K562 (cell line): Measurements from ENCODE around the gene RHOA.

Experiments
- ATF1 ChIP-seq, 2 experiments: fragments of 450-650 bp in 1 of 2; IDR thresholded peaks; 2 replicates each; pipeline ENCODE4 v1.6.1; 2016; ENCODE audit warnings: missing compliant biosample characterization in 1 of 2, missing genetic modification characterization in 1 of 2
- CREM ChIP-seq: IDR thresholded peaks from 2 replicates; pipeline ENCODE4 v1.6.1; 2014; ENCODE audit warnings: antibody characterized with exemption, low read depth
- FOXK2 ChIP-seq, 2 experiments: fragments of 450-650 bp; IDR thresholded peaks in 1 of 2; conservative IDR thresholded peaks in 1 of 2; 2 replicates each; pipeline ENCODE4 v1.6.1; 2016; ENCODE audit warnings: low read depth in 2 of 2, mild to moderate bottlenecking in 1 of 2
- JUNB ChIP-seq: fragments of 450-650 bp; formaldehyde crosslinking; conservative IDR thresholded peaks from 2 replicates; pipeline ENCODE4 v1.4.0; 2020; ENCODE audit warnings: mild to moderate bottlenecking
- SIX5 ChIP-seq, 2 experiments: IDR thresholded peaks; 2 replicates each; pipeline ENCODE4 v1.6.1; 2011; ENCODE audit warnings: low read length in 2 of 2, borderline replicate concordance in 1 of 2, low read depth in 1 of 2, mild to moderate bottlenecking in 1 of 2, moderate library complexity in 1 of 2; ENCODE audit not compliant: insufficient read depth in 1 of 2
- TAF1 ChIP-seq: IDR thresholded peaks from 2 replicates; pipeline ENCODE4 v1.6.1; 2011; ENCODE audit warnings: mild to moderate bottlenecking, low read length, moderate library complexity; ENCODE audit not compliant: insufficient read depth, control insufficient read depth, severe bottlenecking; ENCODE audit errors: extremely low read depth
- TBP ChIP-seq: optimal IDR thresholded peaks from 2 replicates; pipeline ENCODE3; 2011; ENCODE audit warnings: low read depth, low read length, improper control_type of control experiment
- TEAD2 ChIP-seq: fragments of 450-650 bp; IDR thresholded peaks from 2 replicates; pipeline ENCODE4 v1.6.1; 2016; ENCODE audit warnings: missing genetic modification characterization, control low read depth, missing compliant biosample characterization
- YY1 ChIP-seq, 3 experiments: IDR thresholded peaks; 2 replicates each; pipeline ENCODE4 v1.6.1; 2011; ENCODE audit warnings: low read length in 2 of 3, mild to moderate bottlenecking in 2 of 3, moderate library complexity in 2 of 3, borderline replicate concordance in 1 of 3, control low read depth in 1 of 3, low read depth in 1 of 3; ENCODE audit not compliant: insufficient read depth in 3 of 3, insufficient replicate concordance in 2 of 3, control insufficient read depth in 1 of 3, insufficient read length in 1 of 3; ENCODE audit errors: extremely low read depth in 1 of 3
- ZFPM2 ChIP-seq: fragments of 250-450 bp; sonication (Bioruptor Pico); IDR thresholded peaks from 2 replicates; pipeline ENCODE4 v1.5.1; 2022; ENCODE audit warnings: mild to moderate bottlenecking
- TF ChIP-seq, protein P1 (sequence below), 3 experiments: IDR thresholded peaks in 2 of 3; conservative IDR thresholded peaks in 1 of 3; 2 replicates each; pipeline ENCODE4 v1.5.1; 2011 to 2012; ENCODE audit warnings: low read length in 3 of 3, mild to moderate bottlenecking in 3 of 3, control low read depth in 2 of 3, improper control_type of control experiment in 1 of 3, inconsistent platforms in 1 of 3, low read depth in 1 of 3, mixed read lengths in 1 of 3, moderate library complexity in 1 of 3; ENCODE audit not compliant: insufficient read depth in 2 of 3
- TF ChIP-seq, protein P2 (sequence below): sonication (generic); formaldehyde crosslinking; IDR thresholded peaks from 2 replicates; pipeline ENCODE4 v1.8.0; 2022; ENCODE audit warnings: mild to moderate bottlenecking, low read depth, missing genetic modification reagents

DNA sequence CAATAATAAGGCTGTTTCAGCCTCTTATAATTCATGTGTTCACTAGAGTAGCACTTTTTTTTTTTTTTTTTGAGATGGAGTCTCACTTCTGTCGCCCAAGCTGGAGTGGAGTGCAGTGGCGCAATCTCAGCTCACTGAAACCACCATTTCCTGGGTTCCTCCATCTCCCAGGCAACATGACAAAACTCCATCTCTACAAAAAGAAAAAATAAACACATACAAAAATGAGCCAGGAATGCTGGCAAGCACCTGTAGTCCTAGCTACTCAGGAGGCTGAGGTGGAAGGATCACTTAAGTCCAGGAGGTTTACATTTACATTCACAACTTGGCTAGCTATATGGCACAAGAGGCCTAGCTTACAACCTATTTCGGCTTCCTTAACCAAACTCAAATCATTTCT is 78.7 kb downstream of the RHOA start:
- TF ChIP-seq CREM (no peak), ATF1 (CRISPR knock-in tag; IDR thresholded peaks at IDR 0.05) (no peak), ATF1 (tag; IDR thresholded peaks at IDR 0.05) (no peak), FOXK2 (conservative IDR thresholded peaks at IDR 0.05 in 1 of 2, IDR thresholded peaks at IDR 0.05 in 1 of 2; ENCODE audit: low read depth in 2 of 2) (no peak), ZFPM2 (CRISPR knock-in tag) (no peak), JUNB (CRISPR knock-in tag) (no peak), YY1 (IDR thresholded peaks at IDR 0.05; ENCODE audit: borderline replicate concordance in 1 of 3, control insufficient read depth in 1 of 3, extremely low read depth in 1 of 3, insufficient read depth in 3 of 3, insufficient read length in 1 of 3, insufficient replicate concordance in 2 of 3, low read depth in 1 of 3, low read length in 2 of 3) (no peak), SIX5 (IDR thresholded peaks at IDR 0.05; ENCODE audit: borderline replicate concordance in 1 of 2, insufficient read depth in 1 of 2, low read depth in 1 of 2, low read length in 2 of 2) (no peak), TEAD2 (tag) (no peak), TAF1 (no peak), TBP (no peak)
- TF ChIP-seq, protein P1, sequence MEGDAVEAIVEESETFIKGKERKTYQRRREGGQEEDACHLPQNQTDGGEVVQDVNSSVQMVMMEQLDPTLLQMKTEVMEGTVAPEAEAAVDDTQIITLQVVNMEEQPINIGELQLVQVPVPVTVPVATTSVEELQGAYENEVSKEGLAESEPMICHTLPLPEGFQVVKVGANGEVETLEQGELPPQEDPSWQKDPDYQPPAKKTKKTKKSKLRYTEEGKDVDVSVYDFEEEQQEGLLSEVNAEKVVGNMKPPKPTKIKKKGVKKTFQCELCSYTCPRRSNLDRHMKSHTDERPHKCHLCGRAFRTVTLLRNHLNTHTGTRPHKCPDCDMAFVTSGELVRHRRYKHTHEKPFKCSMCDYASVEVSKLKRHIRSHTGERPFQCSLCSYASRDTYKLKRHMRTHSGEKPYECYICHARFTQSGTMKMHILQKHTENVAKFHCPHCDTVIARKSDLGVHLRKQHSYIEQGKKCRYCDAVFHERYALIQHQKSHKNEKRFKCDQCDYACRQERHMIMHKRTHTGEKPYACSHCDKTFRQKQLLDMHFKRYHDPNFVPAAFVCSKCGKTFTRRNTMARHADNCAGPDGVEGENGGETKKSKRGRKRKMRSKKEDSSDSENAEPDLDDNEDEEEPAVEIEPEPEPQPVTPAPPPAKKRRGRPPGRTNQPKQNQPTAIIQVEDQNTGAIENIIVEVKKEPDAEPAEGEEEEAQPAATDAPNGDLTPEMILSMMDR (IDR thresholded peaks at IDR 0.05 in 2 of 3, conservative IDR thresholded peaks at IDR 0.05 in 1 of 3; ENCODE audit: insufficient read depth in 2 of 3, low read depth in 1 of 3, low read length in 3 of 3): no peak
- TF ChIP-seq, protein P2, sequence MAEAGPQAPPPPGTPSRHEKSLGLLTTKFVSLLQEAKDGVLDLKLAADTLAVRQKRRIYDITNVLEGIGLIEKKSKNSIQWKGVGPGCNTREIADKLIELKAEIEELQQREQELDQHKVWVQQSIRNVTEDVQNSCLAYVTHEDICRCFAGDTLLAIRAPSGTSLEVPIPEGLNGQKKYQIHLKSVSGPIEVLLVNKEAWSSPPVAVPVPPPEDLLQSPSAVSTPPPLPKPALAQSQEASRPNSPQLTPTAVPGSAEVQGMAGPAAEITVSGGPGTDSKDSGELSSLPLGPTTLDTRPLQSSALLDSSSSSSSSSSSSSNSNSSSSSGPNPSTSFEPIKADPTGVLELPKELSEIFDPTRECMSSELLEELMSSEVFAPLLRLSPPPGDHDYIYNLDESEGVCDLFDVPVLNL: no peak
